Measurements from ENCODE around the gene SDK1.

DNA sequence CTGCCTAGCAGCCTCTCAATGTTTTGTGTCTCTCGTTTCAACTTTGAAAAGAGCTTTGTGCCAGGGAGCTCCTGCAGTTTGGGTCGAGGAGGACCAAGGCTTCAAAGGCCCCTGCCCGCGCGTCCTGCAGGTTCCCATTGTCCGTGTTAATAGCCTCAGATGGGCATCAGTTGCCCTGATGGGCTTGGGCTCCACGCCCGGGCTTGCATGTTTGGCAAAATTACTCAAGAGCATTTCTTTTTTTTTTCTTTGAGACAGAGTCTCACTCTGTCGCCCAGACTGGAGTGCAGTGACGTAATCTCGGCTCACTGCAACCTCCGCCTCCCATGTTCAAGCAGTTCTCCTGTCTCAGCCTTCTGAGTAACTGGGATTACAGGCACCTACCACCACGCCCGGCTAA, 636.6 kb downstream of the SDK1 start:
- TF ChIP-seq POLR2A (IDR thresholded peaks at IDR 0.05; ENCODE audit: low read length) (no peak), GATA1 (IDR thresholded peaks at IDR 0.05; ENCODE audit: low read depth, low read length) (no peak)
